Fibroblast of the aortic adventitia (primary cell): Measurements from ENCODE around the gene LSM2. TPM values are rescaled to one million over a fixed set of nuclear protein-coding genes. Genes with fewer than 3 reads are reported as not detected.

ENCODE experiments used
- DNase-seq: peaks from one replicate; pipeline ENCODE4 v3.0.0-alpha.2; 2010; ENCODE audit warnings: low read depth
- H3K4me3 ChIP-seq: 2 replicates; pipeline ENCODE4 v1.5.1; 2011; ENCODE audit warnings: low read depth, mild to moderate bottlenecking, control low read depth, low read length, moderate library complexity
- total RNA-seq: library from RNA; depleted of rRNA; stranded (reverse); fragments of >200 nt; gene quantifications from 2 replicates; pipeline ENCODE4 v1.2.3, GENCODE V29; 2012; ENCODE audit warnings: low replicate concordance
- TF ChIP-seq, protein P1 (sequence below): IDR thresholded peaks from 2 replicates; pipeline ENCODE4 v1.5.1; 2011; ENCODE audit warnings: mild to moderate bottlenecking, low read length, control low read depth, inconsistent platforms; ENCODE audit not compliant: insufficient read depth

Gene LSM2
- total RNA-seq, 1 donor, result 49.5 TPM

DNA sequence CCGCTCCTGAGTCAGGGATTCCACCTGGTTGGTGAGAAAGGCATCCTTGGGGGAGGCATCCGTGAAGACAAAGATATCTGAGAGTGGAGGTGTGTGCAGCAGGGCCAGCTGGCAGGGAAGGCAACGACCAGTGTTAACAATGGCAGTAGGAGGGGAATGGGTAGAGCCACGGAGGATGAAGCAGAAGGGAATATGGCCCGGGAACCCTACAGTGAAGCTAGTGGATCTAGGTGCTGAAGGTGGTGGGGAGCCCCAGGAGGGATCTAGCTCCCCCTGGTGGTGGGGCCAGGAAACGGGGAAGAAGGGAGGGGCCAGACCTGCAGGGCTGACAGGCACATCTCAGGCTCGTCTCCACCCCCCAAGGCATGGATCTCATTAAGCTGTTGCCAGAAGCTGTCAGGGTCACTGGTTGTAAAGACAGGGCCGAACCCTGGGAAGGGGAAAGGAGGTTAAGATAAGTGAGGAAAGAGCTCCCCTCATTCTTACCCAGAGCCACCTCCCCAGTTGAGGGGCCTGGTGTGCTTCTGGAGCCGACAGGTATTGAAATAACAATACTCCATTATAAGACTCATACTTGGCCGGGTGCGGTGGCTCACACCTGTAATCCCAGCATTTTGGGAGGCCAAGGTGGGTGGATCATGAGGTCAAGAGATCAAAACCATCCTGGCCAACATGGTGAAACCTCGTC is 36.9 kb downstream of the LSM2 start:
- DNase-seq, result peak; percentile 35
- TF ChIP-seq, protein P1, sequence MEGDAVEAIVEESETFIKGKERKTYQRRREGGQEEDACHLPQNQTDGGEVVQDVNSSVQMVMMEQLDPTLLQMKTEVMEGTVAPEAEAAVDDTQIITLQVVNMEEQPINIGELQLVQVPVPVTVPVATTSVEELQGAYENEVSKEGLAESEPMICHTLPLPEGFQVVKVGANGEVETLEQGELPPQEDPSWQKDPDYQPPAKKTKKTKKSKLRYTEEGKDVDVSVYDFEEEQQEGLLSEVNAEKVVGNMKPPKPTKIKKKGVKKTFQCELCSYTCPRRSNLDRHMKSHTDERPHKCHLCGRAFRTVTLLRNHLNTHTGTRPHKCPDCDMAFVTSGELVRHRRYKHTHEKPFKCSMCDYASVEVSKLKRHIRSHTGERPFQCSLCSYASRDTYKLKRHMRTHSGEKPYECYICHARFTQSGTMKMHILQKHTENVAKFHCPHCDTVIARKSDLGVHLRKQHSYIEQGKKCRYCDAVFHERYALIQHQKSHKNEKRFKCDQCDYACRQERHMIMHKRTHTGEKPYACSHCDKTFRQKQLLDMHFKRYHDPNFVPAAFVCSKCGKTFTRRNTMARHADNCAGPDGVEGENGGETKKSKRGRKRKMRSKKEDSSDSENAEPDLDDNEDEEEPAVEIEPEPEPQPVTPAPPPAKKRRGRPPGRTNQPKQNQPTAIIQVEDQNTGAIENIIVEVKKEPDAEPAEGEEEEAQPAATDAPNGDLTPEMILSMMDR, result peak; percentile 84
- H3K4me3 ChIP-seq, result no peak overlapping the region

DNA sequence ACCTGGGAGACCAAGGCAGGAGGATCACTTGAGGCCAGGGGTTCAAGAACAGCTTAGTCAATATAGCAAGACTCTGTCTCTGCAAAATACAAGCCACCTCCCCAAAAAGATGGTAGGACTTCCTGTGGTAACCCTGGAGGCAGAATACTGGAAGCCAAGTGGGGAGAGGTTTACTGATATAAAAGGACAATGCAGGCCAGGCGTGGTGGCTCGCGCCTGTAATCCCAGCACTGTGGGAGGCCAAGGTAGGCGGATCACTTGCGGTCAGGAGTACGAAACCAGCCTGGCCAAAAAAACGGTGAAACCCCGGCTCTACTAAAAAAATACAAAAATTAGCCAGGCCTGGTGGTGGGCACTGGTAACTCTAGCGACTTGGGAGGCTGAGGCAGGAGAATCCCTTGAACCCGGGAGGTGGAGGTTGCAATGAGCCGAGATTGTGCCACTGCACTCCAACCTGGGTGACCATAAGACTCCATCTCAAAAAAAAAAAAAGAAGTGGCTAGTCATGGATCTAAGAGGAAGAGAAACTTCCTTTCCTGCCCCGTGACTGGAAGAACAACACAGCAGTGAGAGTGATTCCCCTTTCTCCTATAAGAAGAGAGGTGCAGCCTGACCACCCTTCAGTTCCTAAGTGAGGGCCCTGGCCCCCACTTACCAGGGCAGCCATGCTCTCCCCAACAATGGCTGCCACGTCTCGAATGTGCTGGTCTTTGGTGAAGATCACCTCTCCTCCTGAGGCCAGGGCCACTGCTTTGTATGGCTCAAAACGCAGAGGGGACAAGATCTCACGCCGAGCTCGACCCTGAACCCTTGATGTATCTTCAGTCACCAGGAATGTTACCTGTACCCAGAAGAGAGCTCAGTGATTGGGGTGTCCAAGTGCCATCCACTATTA is 38.2 kb downstream of the LSM2 start:
- no peak overlapping the region for H3K4me3 ChIP-seq
- TF ChIP-seq, protein P1, result no peak
- no peak for DNase-seq

- TF ChIP-seq, protein P1, result no peak
- DNase-seq, result no peak
- no peak overlapping the region for H3K4me3 ChIP-seq
Observed at GRCh38 chr6:31767096-31767645, 39.6 kb downstream of the LSM2 start.

DNA sequence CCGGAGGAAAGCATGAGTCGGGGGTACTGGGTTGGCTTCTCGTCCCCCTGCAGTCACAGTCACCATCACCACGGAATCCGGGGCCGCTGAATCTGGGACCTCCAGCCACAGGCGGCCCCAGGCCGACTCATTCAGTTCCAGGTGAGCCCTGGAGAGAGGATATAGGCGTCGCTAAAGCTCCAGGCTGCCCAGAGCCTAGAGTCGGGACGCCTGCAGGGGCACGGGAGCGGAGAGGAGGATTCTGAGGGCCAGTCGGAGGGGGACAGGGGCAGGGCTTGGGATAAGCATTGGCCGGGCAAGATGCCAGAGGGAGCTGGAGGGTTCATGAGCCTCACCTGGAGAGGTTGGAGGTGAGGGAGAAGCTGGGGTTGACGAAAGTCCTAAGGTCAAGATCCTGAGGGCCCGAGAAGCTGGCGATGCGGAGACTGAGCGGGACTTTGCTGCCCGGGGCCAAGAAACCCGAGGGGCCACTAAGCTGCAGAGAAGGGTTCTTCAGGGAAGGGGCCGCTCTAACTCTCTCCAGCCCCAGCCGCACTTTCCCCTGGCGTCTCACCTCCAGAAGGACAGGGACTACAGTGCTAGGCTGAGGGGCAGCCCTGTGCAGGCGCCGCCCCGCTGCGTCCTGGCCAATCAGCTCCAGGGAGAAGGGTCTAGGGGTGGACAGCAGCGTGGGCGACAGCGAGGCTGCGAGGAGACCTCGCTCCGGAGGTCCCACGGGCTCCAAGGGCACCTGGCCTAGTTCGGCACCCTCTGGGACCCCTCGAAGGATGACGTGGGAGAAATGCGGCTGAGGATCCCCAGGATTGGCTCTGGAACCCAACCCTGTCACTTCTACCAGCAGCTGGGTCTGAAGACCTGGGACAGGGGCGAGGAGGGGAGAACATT is 40.6 kb downstream of the LSM2 start:
- DNase-seq, result no peak
- TF ChIP-seq, protein P1, result no peak
- H3K4me3 ChIP-seq, result peak overlapping the region; percentile 41

- TF ChIP-seq, protein P1, result no peak
- DNase-seq, result no peak
- no peak overlapping the region for H3K4me3 ChIP-seq
Observed at GRCh38 chr6:31765559-31765909, 41.2 kb downstream of the LSM2 start.

DNA sequence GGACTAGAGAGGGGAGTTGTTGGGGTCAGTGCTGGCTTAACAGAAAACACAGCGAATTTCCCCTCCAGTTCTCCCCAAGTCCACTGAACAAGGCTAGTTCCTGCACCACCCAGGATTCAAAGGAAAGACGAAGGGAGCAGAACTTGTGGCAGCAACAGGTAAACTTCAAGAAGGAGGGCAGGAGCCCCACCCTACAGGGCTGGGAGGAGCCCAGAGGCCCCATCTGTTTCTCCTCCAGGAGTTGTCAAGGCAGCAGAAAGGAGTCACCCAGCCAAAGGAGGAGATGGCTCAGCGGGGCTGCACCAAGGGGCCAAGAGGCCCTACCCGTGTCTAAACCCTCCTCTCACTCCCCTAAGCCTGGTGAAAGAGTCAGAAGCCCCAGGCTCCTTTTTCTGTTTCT is 42.6 kb downstream of the LSM2 start:
- no peak overlapping the region for H3K4me3 ChIP-seq
- TF ChIP-seq, protein P1, result no peak
- no peak for DNase-seq
